NCI-H510A treated with DMSO at 0.1 percent for 48 hours (cell line): ENCODE results near the gene CDH23.

ENCODE experiments used
- DNase-seq: peaks from one replicate; lab custom pipeline; 2025; lab: John Stamatoyannopoulos, UW

Gene CDH23

GRCh38 chr10:71708301-71708703, 311.6 kb downstream of the CDH23 start:
- DNase-seq = no peak

GRCh38 chr10:71708897-71709882, 312.5 kb downstream of the CDH23 start:
- DNase-seq = no peak

GRCh38 chr10:71710519-71710918, 313.8 kb downstream of the CDH23 start:
- DNase-seq = no peak

GRCh38 chr10:71711052-71711623, 314.4 kb downstream of the CDH23 start:
- no peak for DNase-seq

GRCh38 chr10:71712170-71712569, 315.4 kb downstream of the CDH23 start:
- DNase-seq = no peak

GRCh38 chr10:71712572-71713134, 315.9 kb downstream of the CDH23 start:
- DNase-seq = no peak

- DNase-seq = no peak
Measured at GRCh38 chr10:71713135-71714030, 316.7 kb downstream of the CDH23 start.

- DNase-seq = no peak
Measured at GRCh38 chr10:71714031-71714410, 317.3 kb downstream of the CDH23 start.

- DNase-seq = no peak
Measured at GRCh38 chr10:71714592-71714991, 317.9 kb downstream of the CDH23 start.

GRCh38 chr10:71715026-71715425, 318.3 kb downstream of the CDH23 start:
- no peak for DNase-seq

- DNase-seq = no peak
Measured at GRCh38 chr10:71715860-71716259, 319.1 kb downstream of the CDH23 start.

GRCh38 chr10:71716426-71716825, 319.7 kb downstream of the CDH23 start:
- DNase-seq = no peak

GRCh38 chr10:71717056-71717455, 320.3 kb downstream of the CDH23 start:
- DNase-seq = no peak

GRCh38 chr10:71717551-71717951, 320.8 kb downstream of the CDH23 start:
- DNase-seq = no peak

- no peak for DNase-seq
Measured at GRCh38 chr10:71718165-71718698, 321.5 kb downstream of the CDH23 start.

- no peak for DNase-seq
Measured at GRCh38 chr10:71719042-71719441, 322.3 kb downstream of the CDH23 start.

GRCh38 chr10:71719464-71720201, 322.9 kb downstream of the CDH23 start, which contains the start of gene C10orf105:
Gene C10orf105 (minus strand): TSS chr10:71719778. CDS start chr10:71716337, 3,441 bp downstream.
- DNase-seq = no peak

GRCh38 chr10:71720288-71720687, 323.6 kb downstream of the CDH23 start:
- no peak for DNase-seq

GRCh38 chr10:71721313-71721712, 324.6 kb downstream of the CDH23 start:
- no peak for DNase-seq

- no peak for DNase-seq
Measured at GRCh38 chr10:71722849-71723248, 326.1 kb downstream of the CDH23 start.

- no peak for DNase-seq
Measured at GRCh38 chr10:71723311-71723710, 326.6 kb downstream of the CDH23 start.
